KMS-11 (cell line): ENCODE results near the gene TMEM114.

Experiments used
- H2AFZ ChIP-seq: fragments of 200-600 bp; sonication (generic); 2 replicates; pipeline ENCODE4 v1.6.1; 2016; ENCODE audit warnings: antibody characterized with exemption, mixed run types, low read depth
- H3K27ac ChIP-seq: fragments of 200-600 bp; sonication (generic); 2 replicates; pipeline ENCODE4 v1.6.1; 2016; ENCODE audit warnings: mild to moderate bottlenecking, mixed run types
- H3K27me3 ChIP-seq: fragments of 200-600 bp; sonication (generic); 2 replicates; pipeline ENCODE4 v1.6.1; 2017; ENCODE audit warnings: mild to moderate bottlenecking, low read depth, mixed run types, moderate library complexity; ENCODE audit not compliant: insufficient read depth
- H3K36me3 ChIP-seq: fragments of 200-600 bp; sonication (generic); 2 replicates; pipeline ENCODE4 v1.6.1; 2017; ENCODE audit warnings: mild to moderate bottlenecking, mixed run types; ENCODE audit not compliant: insufficient read depth
- H3K4me1 ChIP-seq: fragments of 200-600 bp; sonication (generic); 2 replicates; pipeline ENCODE4 v1.6.1; 2016; ENCODE audit warnings: mild to moderate bottlenecking, low read depth, mixed run types; ENCODE audit not compliant: poor library complexity, severe bottlenecking
- H3K4me2 ChIP-seq: fragments of 200-600 bp; sonication (generic); 2 replicates; pipeline ENCODE4 v1.7.0; 2016; ENCODE audit warnings: mild to moderate bottlenecking, mixed run types
- H3K4me3 ChIP-seq: fragments of 200-600 bp; sonication (generic); IDR thresholded peaks from 2 replicates; pipeline ENCODE4 v1.6.1; 2017; ENCODE audit warnings: low read depth, low read length, mixed read lengths; ENCODE audit not compliant: insufficient read depth
- H3K79me2 ChIP-seq: fragments of 200-600 bp; sonication (generic); 2 replicates; pipeline ENCODE4 v1.6.1; 2016; ENCODE audit warnings: low read depth, mixed run types; ENCODE audit not compliant: insufficient read depth
- H3K9ac ChIP-seq: fragments of 200-600 bp; sonication (generic); 2 replicates; pipeline ENCODE4 v1.6.1; 2016; ENCODE audit warnings: mild to moderate bottlenecking, mixed run types
- H4K20me1 ChIP-seq: fragments of 200-600 bp; sonication (generic); 2 replicates; pipeline ENCODE4 v1.6.1; 2016; ENCODE audit warnings: mild to moderate bottlenecking, mixed run types; ENCODE audit not compliant: insufficient read depth
- CTCF ChIP-seq: fragments of 200-600 bp; sonication (generic); conservative IDR thresholded peaks from 2 replicates; pipeline ENCODE4 v1.6.1; 2017; ENCODE audit warnings: low read depth, mild to moderate bottlenecking, antibody characterized with exemption, low read length, moderate library complexity, mixed read lengths

The TMEM114 gene

GRCh38 chr16:8554022-8554421 lies 36.3 kb downstream of the TMEM114 start:
- Histone ChIP-seq H3K4me2 (no peak overlapping the region), H3K4me3 (no peak overlapping the region), H3K36me3 (no peaks in the 10 kb centered on the region), H3K27ac (no peak overlapping the region), H3K79me2 (no peaks in the 10 kb centered on the region), H2AFZ (no peak overlapping the region), H4K20me1 (no peaks in the 10 kb centered on the region), H3K9ac (no peak overlapping the region), H3K27me3 (no peaks in the 10 kb centered on the region), H3K4me1 (no peaks in the 10 kb centered on the region)
- no peak for TF ChIP-seq CTCF

- no peak for TF ChIP-seq CTCF
- H3K27ac ChIP-seq, result no peak overlapping the region
- H3K27me3 ChIP-seq, result no peaks in the 10 kb centered on the region
- no peak overlapping the region for H3K9ac ChIP-seq
- H4K20me1 ChIP-seq, result no peaks in the 10 kb centered on the region
- H3K79me2 ChIP-seq, result no peaks in the 10 kb centered on the region
- H3K36me3 ChIP-seq, result no peaks in the 10 kb centered on the region
- H3K4me1 ChIP-seq, result no peaks in the 10 kb centered on the region
- no peak overlapping the region for H2AFZ ChIP-seq
- no peak overlapping the region for H3K4me3 ChIP-seq
- H3K4me2 ChIP-seq, result no peak overlapping the region
Observed at GRCh38 chr16:8552487-8553221, 37.7 kb downstream of the TMEM114 start.

GRCh38 chr16:8551388-8552332 lies 38.7 kb downstream of the TMEM114 start:
- no peak overlapping the region for H3K4me3 ChIP-seq
- no peak overlapping the region for H3K4me2 ChIP-seq
- no peak overlapping the region for H2AFZ ChIP-seq
- no peaks in the 10 kb centered on the region for H3K4me1 ChIP-seq
- H3K9ac ChIP-seq, result no peak overlapping the region
- no peaks in the 10 kb centered on the region for H3K79me2 ChIP-seq
- no peak for TF ChIP-seq CTCF
- H3K27me3 ChIP-seq, result no peaks in the 10 kb centered on the region
- H3K27ac ChIP-seq, result no peak overlapping the region
- H4K20me1 ChIP-seq, result no peaks in the 10 kb centered on the region
- H3K36me3 ChIP-seq, result no peaks in the 10 kb centered on the region

- H3K79me2 ChIP-seq, result no peaks in the 10 kb centered on the region
- no peaks in the 10 kb centered on the region for H3K27me3 ChIP-seq
- no peak overlapping the region for H2AFZ ChIP-seq
- no peak overlapping the region for H3K4me2 ChIP-seq
- H3K4me3 ChIP-seq, result no peak overlapping the region
- no peaks in the 10 kb centered on the region for H3K36me3 ChIP-seq
- TF ChIP-seq CTCF, result no peak
- no peak overlapping the region for H3K27ac ChIP-seq
- H3K9ac ChIP-seq, result no peak overlapping the region
- H3K4me1 ChIP-seq, result no peaks in the 10 kb centered on the region
- H4K20me1 ChIP-seq, result no peaks in the 10 kb centered on the region
Observed at GRCh38 chr16:8550728-8551387, 39.5 kb downstream of the TMEM114 start.
